H1 (cell line): ENCODE results near the gene KLRB1. TPM values are rescaled to one million over a fixed set of nuclear protein-coding genes. Genes with fewer than 3 reads are reported as not detected.

ENCODE experiments used
- CTCF ChIA-PET: fragments of 300-600 bp; sonication (Branson Sonifier 250); formaldehyde crosslinking; loops from one replicate; lab custom pipeline; 2021; ENCODE audit not compliant: partially characterized antibody; lab: Charles Lee
- POLR2A ChIA-PET: fragments of 300-600 bp; sonication (Branson Sonifier 250); formaldehyde crosslinking; loops from one replicate; lab custom pipeline; 2021; ENCODE audit warnings: inconsistent platforms; ENCODE audit not compliant: partially characterized antibody; lab: Charles Lee
- DNase-seq, 2 experiments: peaks; one replicate each; pipeline versions ENCODE4 v3.0.0 to v3.0.0-alpha.2; 2010 to 2022; ENCODE audit warnings: low spot score in 2 of 2, low read depth in 1 of 2, mixed read lengths in 1 of 2
- FAIRE-seq: peaks from 2 replicates; lab custom pipeline; 2011; peaks lifted over from hg19 to GRCh38; lab: Jason Lieb, UNC
- H2AFZ ChIP-seq: 2 replicates; pipeline ENCODE4 v1.8.1; 2012; ENCODE audit warnings: low read length, inconsistent platforms
- H2AK5ac ChIP-seq: 2 replicates; pipeline ENCODE4 v1.6.1; 2013; ENCODE audit warnings: low read depth, low read length
- H2BK120ac ChIP-seq: replicated peaks from 2 replicates; pipeline ENCODE3; 2013; ENCODE audit warnings: low read depth, low read length, inconsistent platforms
- H2BK12ac ChIP-seq: 2 replicates; pipeline ENCODE4 v1.6.1; 2013; ENCODE audit warnings: low read depth, low read length
- H2BK15ac ChIP-seq: 2 replicates; pipeline ENCODE4 v1.6.1; 2013; ENCODE audit warnings: low read length
- H2BK20ac ChIP-seq: 2 replicates; pipeline ENCODE4 v1.6.1; 2013; ENCODE audit warnings: low read length
- H2BK5ac ChIP-seq: 2 replicates; pipeline ENCODE4 v1.6.1; 2013; ENCODE audit warnings: low read depth, low read length
- H3K14ac ChIP-seq: 2 replicates; pipeline ENCODE4 v1.6.1; 2013; ENCODE audit warnings: inconsistent platforms; ENCODE audit not compliant: insufficient read length
- H3K18ac ChIP-seq: 2 replicates; pipeline ENCODE4 v1.6.1; 2013; ENCODE audit warnings: low read length; ENCODE audit errors: extremely low read depth
- H3K23ac ChIP-seq: 2 replicates; pipeline ENCODE4 v1.6.1; 2013; ENCODE audit warnings: inconsistent platforms; ENCODE audit not compliant: insufficient read length
- H3K23me2 ChIP-seq: 2 replicates; pipeline ENCODE4 v1.6.1; 2013; ENCODE audit warnings: low read depth, low read length
- H3K27ac ChIP-seq: 2 replicates; pipeline ENCODE4 v1.6.1; 2011; ENCODE audit warnings: low read depth, low read length, inconsistent platforms
- H3K27me3 ChIP-seq, 4 experiments: replicated peaks in 1 of 4; 1 replicate in 1 of 4; 2 replicates in 3 of 4; pipeline versions ENCODE4 v1.6.1 to v1.8.1; 2011 to 2013; ENCODE audit warnings: low read length in 3 of 4, mild to moderate bottlenecking in 3 of 4, inconsistent platforms in 2 of 4, mixed read lengths in 2 of 4, moderate library complexity in 1 of 4; ENCODE audit not compliant: control insufficient read depth in 3 of 4, insufficient read depth in 3 of 4; ENCODE audit errors: extremely low read depth in 1 of 4
- H3K36me3 ChIP-seq, 4 experiments: 2 replicates each; pipeline versions ENCODE4 v1.6.1 to v1.8.1; 2011 to 2013; ENCODE audit warnings: mild to moderate bottlenecking in 4 of 4, low read length in 3 of 4, moderate library complexity in 2 of 4, control low read depth in 1 of 4, inconsistent platforms in 1 of 4; ENCODE audit not compliant: insufficient read depth in 4 of 4, control insufficient read depth in 2 of 4
- H3K4ac ChIP-seq: replicated peaks from 2 replicates; pipeline ENCODE3; 2013; ENCODE audit warnings: low read length, low read depth, mixed read lengths, inconsistent platforms; ENCODE audit not compliant: insufficient read length
- H3K4me1 ChIP-seq, 4 experiments: replicated peaks in 1 of 4; 1 replicate in 1 of 4; 2 replicates in 3 of 4; pipeline versions ENCODE4 v1.6.1 to v1.8.1; 2011 to 2013; ENCODE audit warnings: low read length in 3 of 4, inconsistent platforms in 2 of 4, mixed read lengths in 1 of 4; ENCODE audit not compliant: insufficient read depth in 4 of 4, control insufficient read depth in 3 of 4
- H3K4me2 ChIP-seq, 2 experiments: 2 replicates each; pipeline versions ENCODE4 v1.6.1 to v1.8.1; 2011 to 2013; ENCODE audit warnings: low read depth in 2 of 2, low read length in 2 of 2, control low read depth in 1 of 2, inconsistent platforms in 1 of 2, mild to moderate bottlenecking in 1 of 2; ENCODE audit not compliant: insufficient read depth in 1 of 2
- H3K4me3 ChIP-seq, 4 experiments: fragments of 200-600, 300-600 bp in 1 of 4; sonication (generic), shearing (Covaris generic), sonication (Bioruptor Twin) in 1 of 4; 2 replicates each; pipeline versions ENCODE4 v1.5.1 to v1.8.1; 2011 to 2016; ENCODE audit warnings: low read length in 4 of 4, low read depth in 3 of 4, control low read depth in 2 of 4, inconsistent platforms in 2 of 4, mild to moderate bottlenecking in 2 of 4, mixed read lengths in 1 of 4, moderate library complexity in 1 of 4; ENCODE audit not compliant: insufficient read depth in 2 of 4; ENCODE audit errors: extremely low read depth in 1 of 4
- H3K56ac ChIP-seq: replicated peaks from 2 replicates; pipeline ENCODE3; 2013; ENCODE audit warnings: low read depth, mild to moderate bottlenecking, mixed read lengths, low read length, inconsistent platforms; ENCODE audit not compliant: insufficient read length
- H3K79me1 ChIP-seq: 2 replicates; pipeline ENCODE4 v1.6.1; 2013; ENCODE audit warnings: low read depth, low read length, control low read depth
- H3K79me2 ChIP-seq, 2 experiments: 2 replicates each; pipeline versions ENCODE4 v1.6.1 to v1.8.1; 2012 to 2013; ENCODE audit warnings: low read length in 2 of 2, mild to moderate bottlenecking in 2 of 2, inconsistent platforms in 1 of 2; ENCODE audit not compliant: insufficient read depth in 2 of 2, control insufficient read depth in 1 of 2
- H3K9ac ChIP-seq, 4 experiments: replicated peaks in 1 of 4; 1 replicate in 1 of 4; 2 replicates in 3 of 4; pipeline versions ENCODE4 v1.6.1 to v1.8.1; 2011 to 2013; ENCODE audit warnings: low read depth in 3 of 4, low read length in 3 of 4, control low read depth in 2 of 4, mild to moderate bottlenecking in 2 of 4, moderate library complexity in 2 of 4, inconsistent platforms in 1 of 4; ENCODE audit errors: extremely low read depth in 1 of 4
- H3K9me3 ChIP-seq, 2 experiments: 2 replicates each; pipeline versions ENCODE4 v1.6.1 to v1.8.1; 2012 to 2013; ENCODE audit warnings: mild to moderate bottlenecking in 2 of 2, moderate library complexity in 2 of 2, control low read depth in 1 of 2, inconsistent platforms in 1 of 2, low read depth in 1 of 2, low read length in 1 of 2, mixed read lengths in 1 of 2; ENCODE audit not compliant: insufficient read depth in 2 of 2
- H4K20me1 ChIP-seq, 2 experiments: replicated peaks in 1 of 2; 2 replicates each; pipeline versions ENCODE3 to v1.8.1; 2011 to 2013; ENCODE audit warnings: inconsistent platforms in 2 of 2, low read length in 2 of 2, mild to moderate bottlenecking in 1 of 2; ENCODE audit not compliant: insufficient read depth in 2 of 2, control insufficient read depth in 1 of 2
- H4K5ac ChIP-seq: 2 replicates; pipeline ENCODE4 v1.6.1; 2013; ENCODE audit warnings: low read length, low read depth, mixed read lengths, inconsistent platforms; ENCODE audit not compliant: insufficient read length
- H4K8ac ChIP-seq: 2 replicates; pipeline ENCODE4 v1.8.0; 2013; ENCODE audit warnings: mild to moderate bottlenecking, moderate library complexity, low read length, inconsistent platforms; ENCODE audit not compliant: insufficient read depth; ENCODE audit errors: extremely low read depth
- H4K91ac ChIP-seq: replicated peaks from 2 replicates; pipeline ENCODE3; 2013; ENCODE audit warnings: low read length, mixed read lengths, inconsistent platforms; ENCODE audit not compliant: insufficient read length
- ASH2L ChIP-seq: fragments of 200-600, 300-600 bp; sonication (generic); IDR thresholded peaks from one replicate; pipeline ENCODE4 v1.7.1; 2017; ENCODE audit warnings: low read length
- BRCA1 ChIP-seq: IDR thresholded peaks from 2 replicates; pipeline ENCODE4 v1.6.1; 2012; ENCODE audit warnings: low read depth, low read length, improper control_type of control experiment
- CEBPB ChIP-seq: IDR thresholded peaks from 2 replicates; pipeline ENCODE4 v1.6.1; 2012; ENCODE audit warnings: low read depth, low read length
- EGR1 ChIP-seq: IDR thresholded peaks from 2 replicates; pipeline ENCODE4 v1.6.1; 2011; ENCODE audit warnings: low read depth, low read length, borderline replicate concordance
- EP300 ChIP-seq, 2 experiments: IDR thresholded peaks; 1 replicate in 1 of 2; 2 replicates in 1 of 2; pipeline ENCODE4 v1.6.1; 2011 to 2012; ENCODE audit warnings: low read depth in 2 of 2, low read length in 2 of 2, mild to moderate bottlenecking in 2 of 2, borderline replicate concordance in 1 of 2, inconsistent platforms in 1 of 2, moderate library complexity in 1 of 2
- GABPA ChIP-seq: IDR thresholded peaks from 2 replicates; pipeline ENCODE4 v1.6.1; 2011; ENCODE audit warnings: mild to moderate bottlenecking, low read length, moderate library complexity, borderline replicate concordance; ENCODE audit not compliant: insufficient read depth
- HDAC6 ChIP-seq: IDR thresholded peaks from one replicate; pipeline ENCODE4 v1.7.1; 2012; ENCODE audit warnings: low read depth, mild to moderate bottlenecking, inconsistent platforms, low read length, moderate library complexity
- JUND ChIP-seq: IDR thresholded peaks from 2 replicates; pipeline ENCODE4 v1.6.1; 2011; ENCODE audit warnings: mild to moderate bottlenecking, improper control_type of control experiment, low read length
- RAD21 ChIP-seq, 2 experiments: IDR thresholded peaks in 1 of 2; conservative IDR thresholded peaks in 1 of 2; 2 replicates each; pipeline ENCODE4 v1.6.1; 2011; ENCODE audit warnings: low read depth in 2 of 2, low read length in 2 of 2, improper control_type of control experiment in 1 of 2, inconsistent platforms in 1 of 2, mild to moderate bottlenecking in 1 of 2, moderate library complexity in 1 of 2
- SUZ12 ChIP-seq: fragments of 200-600 bp; sonication (generic); IDR thresholded peaks from 2 replicates; pipeline ENCODE4 v1.6.1; 2012; ENCODE audit warnings: mild to moderate bottlenecking, inconsistent platforms, low read length, moderate library complexity, mixed read lengths
- TBP ChIP-seq: IDR thresholded peaks from 2 replicates; pipeline ENCODE4 v1.6.1; 2011; ENCODE audit warnings: low read depth, low read length, improper control_type of control experiment
- ZNF274 ChIP-seq: IDR thresholded peaks from 2 replicates; pipeline ENCODE4 v1.7.0; 2012; ENCODE audit warnings: low read length, borderline replicate concordance; ENCODE audit errors: extremely low read depth
- WGBS, 2 experiments: shearing (Covaris generic) in 1 of 2; methylation state at CpG; one replicate each; pipeline versions ENCODE4 v1.1.6 to v1.1.7; 2013 to 2015; ENCODE audit warnings: low lambda C conversion rate in 2 of 2, mixed read lengths in 2 of 2, inconsistent platforms in 1 of 2, low coverage in 1 of 2, missing lambda C conversion rate in 1 of 2; ENCODE audit not compliant: insufficient replicate concordance in 2 of 2, insufficient coverage in 1 of 2, insufficient read length in 1 of 2; ENCODE audit errors: extremely low coverage in 1 of 2, missing lambda C conversion rate in 1 of 2; 5-methylcytosine and 5-hydroxymethylcytosine counted together
- polyA plus RNA-seq, 7 experiments: library from polyadenylated mRNA; depleted of rRNA in 3 of 7; stranded (reverse) in 5 of 7; unstranded in 2 of 7; fragments of >200 nt in 5 of 7; fragments of 200-250 nt in 2 of 7; gene quantifications; 1 replicate in 5 of 7; 2 replicates in 1 of 7; 4 replicates in 1 of 7; pipeline versions ENCODE4 v1.2.1 to v1.2.3, GENCODE V29; 2011 to 2013; ENCODE audit warnings: missing spikeins in 2 of 7, mixed read lengths in 2 of 7
- total RNA-seq: library from RNA; stranded (reverse); fragmentation: NEBNext Ultra II Directional; extraction: Animal tissue kit (Norgen Biotek cat#: 25700); gene quantifications from 2 replicates; pipeline ENCODE4 v1.2.1, GENCODE V29; 2021

The KLRB1 gene
- total and polyA plus RNA-seq, 2 of the 8 experiments (the other 6 are each of a cell fraction or from before 2014, with no cell fraction given), result not detected

DNA sequence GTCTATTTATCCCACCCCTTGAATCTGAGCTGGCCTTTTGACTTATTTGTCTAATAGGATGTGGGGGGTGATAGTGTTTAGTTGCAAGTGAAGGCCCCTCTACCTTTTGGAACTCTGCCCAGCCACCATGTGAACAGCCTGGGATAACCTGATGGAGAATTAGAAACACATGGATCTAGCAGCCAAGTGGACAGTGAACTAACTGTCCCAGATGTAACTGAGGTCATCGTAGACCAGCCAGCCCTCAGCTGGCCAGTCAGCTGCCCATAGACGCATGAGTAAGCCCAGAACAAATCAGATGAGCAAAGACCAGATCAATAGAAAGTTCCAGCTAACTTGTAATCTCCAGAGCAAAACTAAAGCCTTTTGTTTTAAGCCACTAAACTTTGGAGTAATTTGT, 19.0 kb downstream of the KLRB1 start:
- no peaks in the 10 kb centered on the region for H3K79me2 ChIP-seq
- H3K4ac ChIP-seq, result no peak overlapping the region
- no peaks in the 10 kb centered on the region for H4K20me1 ChIP-seq
- CTCF ChIA-PET, result no interaction called here
- no peak overlapping the region for H3K9ac ChIP-seq
- no peak overlapping the region for H3K4me2 ChIP-seq
- no peaks in the 10 kb centered on the region for H3K9me3 ChIP-seq
- H2BK12ac ChIP-seq, result no peak overlapping the region
- no peak overlapping the region for H4K91ac ChIP-seq
- H3K79me1 ChIP-seq, result no peaks in the 10 kb centered on the region
- no peak overlapping the region for H3K4me3 ChIP-seq
- H3K23ac ChIP-seq, result no peak overlapping the region
- H3K4me1 ChIP-seq, result no peaks in the 10 kb centered on the region
- H3K18ac ChIP-seq, result no peak overlapping the region
- POLR2A ChIA-PET, result no interaction called here
- H2BK5ac ChIP-seq, result no peak overlapping the region
- H4K5ac ChIP-seq, result no peak overlapping the region
- no peak for FAIRE-seq
- no peak overlapping the region for H3K14ac ChIP-seq
- no peaks in the 10 kb centered on the region for H3K27me3 ChIP-seq
- H3K23me2 ChIP-seq, result no peaks in the 10 kb centered on the region
- H3K36me3 ChIP-seq, result no peaks in the 10 kb centered on the region
- no peak for DNase-seq
- H3K56ac ChIP-seq, result no peak overlapping the region
- H3K27ac ChIP-seq, result no peak overlapping the region
- no peak overlapping the region for H4K8ac ChIP-seq
- 93% methylated on average over 2 of the region's 2 CpGs; no CpG with 5 or more reads in 1 of the 2 experiments for WGBS, 2 experiments
- no peak overlapping the region for H2BK120ac ChIP-seq
- no peak overlapping the region for H2BK15ac ChIP-seq
- no peak overlapping the region for H2BK20ac ChIP-seq
- H2AFZ ChIP-seq, result no peak overlapping the region
- H2AK5ac ChIP-seq, result no peak overlapping the region
- no peak for TF ChIP-seq RAD21 (IDR thresholded peaks at IDR 0.05 in 1 of 2, conservative IDR thresholded peaks at IDR 0.05 in 1 of 2; ENCODE audit: low read depth in 2 of 2, low read length in 2 of 2)
- TF ChIP-seq BRCA1, result no peak
- no peak for TF ChIP-seq CEBPB
- TF ChIP-seq ZNF274, result no peak
- no peak for TF ChIP-seq EGR1
- no peak for TF ChIP-seq ASH2L
- no peak for TF ChIP-seq SUZ12
- TF ChIP-seq HDAC6, result no peak
- no peak for TF ChIP-seq EP300 (IDR thresholded peaks at IDR 0.05; ENCODE audit: borderline replicate concordance in 1 of 2, low read depth in 2 of 2, low read length in 2 of 2)
- TF ChIP-seq GABPA, result no peak
- TF ChIP-seq TBP, result no peak
- TF ChIP-seq JUND, result no peak
